ENCODE results near the gene PCSK2.

PCSK2 gene

DNA sequence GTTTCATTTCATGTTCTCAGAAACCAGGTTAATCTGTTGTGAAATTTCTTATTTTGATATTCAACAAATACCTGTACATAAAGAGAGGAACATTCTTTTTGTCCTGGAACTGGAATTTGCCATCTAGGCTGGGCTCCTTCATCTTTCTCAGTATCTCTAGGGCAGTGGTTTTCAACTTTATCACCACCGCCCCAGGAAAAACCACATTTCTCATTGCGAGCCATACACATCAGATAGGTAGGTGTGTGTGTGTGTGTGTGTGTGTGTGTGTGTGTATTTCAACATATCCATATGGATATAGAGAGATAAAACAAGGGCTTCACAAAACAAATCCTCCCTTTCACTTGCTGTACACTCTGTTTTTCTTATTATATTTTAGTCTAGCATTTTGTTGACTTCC is 280.2 kb downstream of the PCSK2 start:
- no peak for DNase-seq (ENCODE audit: low spot score)

DNA sequence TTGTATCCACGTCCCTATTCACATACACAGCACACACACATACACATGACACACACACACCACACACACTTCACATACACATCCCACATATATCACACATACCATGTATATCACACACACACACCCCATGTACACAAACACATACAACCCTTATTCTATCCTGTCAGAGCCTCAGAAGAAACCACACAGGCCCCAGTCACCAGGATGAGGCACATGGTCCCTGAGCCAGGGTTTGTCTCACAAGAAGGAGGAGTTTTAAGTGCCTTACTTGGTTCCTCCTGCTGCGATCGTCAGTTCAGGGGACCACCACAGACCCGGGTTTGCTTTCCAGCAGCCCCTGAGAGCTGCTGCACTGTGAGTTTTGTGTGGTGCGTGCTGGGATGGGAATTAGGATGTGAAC is 280.7 kb downstream of the PCSK2 start:
- no peak for DNase-seq (ENCODE audit: low spot score)

DNA sequence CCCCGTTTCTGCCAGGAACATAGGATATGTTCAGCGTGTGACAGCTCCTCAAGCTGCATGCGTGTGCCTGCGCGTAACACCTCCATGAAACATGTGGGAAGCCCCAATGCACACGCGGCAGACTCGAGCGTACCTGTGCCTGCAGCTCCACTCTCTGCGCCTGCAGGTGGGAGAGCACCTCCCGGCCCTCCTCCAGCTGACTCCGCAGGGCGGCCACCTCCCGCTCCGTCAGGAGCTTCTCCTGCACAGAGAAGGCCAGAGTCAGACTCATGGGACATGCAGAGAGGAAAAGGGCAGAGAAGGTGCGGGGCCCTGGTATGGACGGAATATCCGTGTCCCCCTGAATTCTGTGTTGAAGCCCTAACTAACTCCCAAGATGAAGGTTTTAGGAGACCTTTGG is 281.9 kb downstream of the PCSK2 start:
- no peak for DNase-seq (ENCODE audit: low spot score)

DNA sequence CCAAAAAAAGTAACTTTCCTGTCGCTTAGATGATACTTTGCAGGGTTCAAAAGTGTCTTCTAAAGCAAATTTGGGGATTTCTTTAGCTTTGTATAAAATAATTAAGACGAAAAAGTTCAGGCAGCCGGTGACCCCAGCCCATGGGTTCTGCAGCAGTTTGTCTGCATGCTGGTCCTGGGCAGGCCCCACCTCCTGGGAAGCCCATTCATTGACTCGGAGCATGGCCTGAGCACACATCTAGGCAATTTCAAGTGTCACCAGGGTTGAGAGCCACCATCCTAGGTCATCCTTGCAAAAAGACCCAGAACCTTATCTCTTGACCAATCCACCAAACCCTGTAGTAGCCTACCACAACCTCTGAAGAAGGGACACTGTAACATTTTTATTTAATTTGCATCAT is 283.7 kb downstream of the PCSK2 start:
- DNase-seq (ENCODE audit: low spot score) = no peak

- no peak for DNase-seq (ENCODE audit: low spot score)
These were observed 284.6 kb downstream of the PCSK2 start for GRCh38 chr20:17511401-17511800.

DNA sequence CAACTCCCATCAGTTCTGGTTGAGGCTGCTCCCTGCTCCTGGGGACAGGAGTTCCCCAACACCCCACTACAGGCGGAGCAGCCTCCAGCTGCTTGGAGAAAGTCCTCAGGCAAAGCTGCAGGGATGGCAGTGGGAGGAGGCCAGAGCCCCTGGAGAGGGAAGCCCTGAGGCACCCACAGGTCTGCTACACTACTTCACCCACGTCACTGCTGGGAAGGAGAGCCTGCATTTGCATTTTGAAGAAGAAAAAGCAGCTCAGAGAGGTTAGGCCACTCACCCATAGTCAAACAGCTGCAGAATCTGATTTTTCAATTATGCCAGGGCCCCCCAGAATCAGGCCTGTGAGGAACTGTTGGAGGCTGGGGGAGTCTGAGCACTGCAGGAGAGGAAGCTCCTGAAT is 287.1 kb downstream of the PCSK2 start:
- no peak for DNase-seq (ENCODE audit: low spot score)

- no peak for DNase-seq (ENCODE audit: low spot score)
These were observed 288.2 kb downstream of the PCSK2 start for GRCh38 chr20:17515053-17515452.

DNA sequence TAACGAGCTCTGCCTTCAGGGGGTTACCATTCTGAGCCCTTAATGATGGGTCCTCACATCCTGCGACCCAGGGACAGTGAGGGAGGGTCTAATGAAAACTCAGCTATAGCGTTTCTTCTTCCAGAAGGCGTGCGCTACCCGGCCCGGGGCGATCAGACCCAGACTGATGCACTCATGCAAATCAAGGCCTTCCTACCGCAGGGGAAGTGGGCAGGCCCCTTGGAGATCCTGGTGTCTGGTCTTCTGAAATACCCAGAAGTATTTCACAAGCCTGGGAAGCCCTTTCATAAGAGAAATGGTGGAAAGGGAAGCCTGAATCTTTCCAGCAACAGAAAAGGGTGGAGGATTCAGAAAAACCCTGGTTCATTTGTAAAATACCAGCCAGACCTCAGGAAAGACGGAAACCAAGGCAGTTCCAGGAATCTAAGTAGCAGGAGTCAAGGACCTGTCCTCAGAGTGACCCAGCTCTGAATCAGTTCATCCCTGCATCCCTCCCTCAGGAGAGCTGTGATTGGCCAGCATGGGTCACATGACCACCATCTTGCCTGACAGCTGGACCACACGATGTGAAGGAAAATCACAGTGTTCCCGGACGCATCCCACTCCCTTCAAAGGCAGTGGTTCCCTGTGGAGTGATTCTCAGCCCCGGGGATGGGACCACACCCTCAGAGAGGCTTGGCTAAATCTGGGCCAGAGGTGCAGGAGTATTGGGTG is 291.7 kb downstream of the PCSK2 start:
- DNase-seq (ENCODE audit: low spot score) = no peak

- no peak for DNase-seq (ENCODE audit: low spot score)
These were observed 292.9 kb downstream of the PCSK2 start for GRCh38 chr20:17519606-17520285.

GRCh38 chr20:17520583-17520982 is 293.7 kb downstream of the PCSK2 start:
- no peak for DNase-seq (ENCODE audit: low spot score)

DNA sequence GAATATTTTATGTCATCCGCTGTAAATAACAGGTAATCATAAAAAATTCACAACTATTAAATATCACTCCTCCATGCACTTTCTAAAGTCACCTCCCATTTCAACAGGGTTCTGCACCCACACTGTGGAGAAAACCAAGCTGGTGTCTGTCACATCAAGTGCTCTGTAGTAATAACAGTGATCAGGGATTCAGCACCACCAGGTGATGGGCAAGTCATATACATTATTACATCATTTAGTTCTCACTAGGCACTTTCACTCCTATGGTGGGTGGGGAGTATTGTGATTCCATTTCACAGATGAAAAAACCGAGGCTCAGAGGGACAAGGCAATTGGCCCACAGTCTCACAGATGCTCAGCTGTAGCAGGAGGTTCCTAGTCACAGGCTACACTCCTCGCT is 295.7 kb downstream of the PCSK2 start:
- no peak for DNase-seq (ENCODE audit: low spot score)

DNA sequence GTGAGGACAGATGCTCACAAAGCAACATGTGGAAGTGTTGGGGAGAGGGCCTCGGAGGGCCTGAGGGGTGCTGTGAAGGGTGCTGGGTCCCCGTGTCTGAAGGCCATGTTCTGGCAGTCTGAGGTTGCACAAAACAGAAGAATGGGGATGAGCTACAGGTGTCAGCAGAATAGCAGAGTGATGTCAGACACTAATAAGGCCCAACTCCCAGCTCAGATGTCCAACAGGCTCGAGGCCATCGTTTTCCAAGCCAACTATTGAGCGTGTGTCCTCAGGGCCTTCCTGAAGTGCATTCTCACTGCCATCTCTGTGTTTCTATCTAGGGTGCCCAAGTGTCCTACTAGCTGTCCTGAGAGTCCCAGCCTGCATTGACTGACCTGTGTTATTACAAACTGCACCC is 296.5 kb downstream of the PCSK2 start:
- no peak for DNase-seq (ENCODE audit: low spot score)

GRCh38 chr20:17524560-17524959 is 297.7 kb downstream of the PCSK2 start:
- no peak for DNase-seq (ENCODE audit: low spot score)

- DNase-seq (ENCODE audit: low spot score) = no peak
These were observed 298.3 kb downstream of the PCSK2 start for GRCh38 chr20:17525132-17525531.

DNA sequence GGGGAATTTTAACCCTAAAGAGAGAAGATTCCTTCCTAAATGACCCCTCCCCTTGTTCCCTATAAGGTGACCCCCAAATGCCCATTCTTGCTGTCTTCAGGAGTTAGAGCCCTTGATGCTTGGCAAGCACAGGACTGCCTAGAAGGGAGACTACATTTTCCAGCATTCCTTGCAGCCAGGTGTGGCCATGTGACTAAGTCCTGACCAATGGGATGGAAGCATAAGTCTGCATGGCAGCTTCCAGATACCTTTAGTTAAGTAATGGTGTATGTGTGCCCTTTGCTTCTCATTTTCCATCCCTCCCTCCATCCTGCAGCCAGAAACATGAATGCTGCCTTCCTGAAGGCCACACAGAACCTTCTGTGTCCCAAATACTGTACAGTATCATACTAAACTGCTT is 298.8 kb downstream of the PCSK2 start:
- peak; percentile 60 for DNase-seq (ENCODE audit: low spot score)

DNA sequence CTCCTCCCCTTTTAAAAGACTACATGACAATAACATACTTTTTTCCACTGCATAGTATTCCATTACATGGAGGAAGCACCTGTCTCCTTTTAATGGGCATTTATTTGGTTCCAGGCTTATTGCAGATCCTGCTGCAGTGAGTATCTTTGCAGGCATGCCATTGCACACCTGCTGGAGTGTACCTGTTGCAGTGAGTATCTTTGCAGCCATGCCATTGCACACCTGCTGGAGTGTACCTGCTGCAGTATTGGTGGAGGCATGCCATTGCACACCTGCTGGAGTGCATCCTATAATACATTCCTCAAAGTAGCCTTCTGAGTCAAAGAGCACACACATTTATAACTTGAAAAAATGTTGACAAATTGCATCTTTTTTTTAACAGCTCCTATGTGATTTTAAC is 302.7 kb downstream of the PCSK2 start:
- no peak for DNase-seq (ENCODE audit: low spot score)

- DNase-seq (ENCODE audit: low spot score) = no peak
These were observed 303.3 kb downstream of the PCSK2 start for GRCh38 chr20:17530153-17530552.

- DNase-seq (ENCODE audit: low spot score) = peak; percentile 71
These were observed 304.1 kb downstream of the PCSK2 start, which contains the start of gene BFSP1 for GRCh38 chr20:17530716-17531664. Gene BFSP1, minus strand, starts transcription at chr20:17531379. Its CDS starts 50 bp downstream, at chr20:17531329.

- no peak for DNase-seq (ENCODE audit: low spot score)
These were observed 304.8 kb downstream of the PCSK2 start for GRCh38 chr20:17531665-17532025.

GRCh38 chr20:17533396-17533795 is 306.6 kb downstream of the PCSK2 start:
- DNase-seq (ENCODE audit: low spot score) = peak; percentile 87

GRCh38 chr20:17534077-17534476 is 307.2 kb downstream of the PCSK2 start:
- DNase-seq (ENCODE audit: low spot score) = no peak
